Endodermal cell (in vitro differentiated cells): ENCODE measurements around the gene HPSE2. TPM values are rescaled to one million over a fixed set of nuclear protein-coding genes. Genes with fewer than 3 reads are reported as not detected.
A peak's percentile ranks its signal among the peaks of the same experiment; 100 is the strongest.

Experiments
- DNase-seq: peaks from one replicate; pipeline ENCODE4 v3.0.0-alpha.2; 2017
- H3K27ac ChIP-seq: 2 replicates; pipeline ENCODE4 v1.5.1; 2013; ENCODE audit warnings: mild to moderate bottlenecking, low read depth, low read length, moderate library complexity
- H3K27me3 ChIP-seq: 2 replicates; pipeline ENCODE4 v1.6.1; 2013; ENCODE audit warnings: mild to moderate bottlenecking, low read length, moderate library complexity; ENCODE audit not compliant: insufficient read depth, control insufficient read depth, poor library complexity, severe bottlenecking
- H3K36me3 ChIP-seq: 2 replicates; pipeline ENCODE4 v1.7.0; 2013; ENCODE audit warnings: mild to moderate bottlenecking, low read length, moderate library complexity; ENCODE audit not compliant: control insufficient read depth, insufficient read depth
- H3K4me1 ChIP-seq: one replicate; pipeline ENCODE4 v1.7.0; 2013; ENCODE audit warnings: low read length; ENCODE audit not compliant: control insufficient read depth, insufficient read depth
- H3K4me3 ChIP-seq: 2 replicates; pipeline ENCODE4 v1.5.1; 2013; ENCODE audit warnings: mild to moderate bottlenecking, low read length, moderate library complexity
- H3K9ac ChIP-seq: 2 replicates; pipeline ENCODE4 v1.6.1; 2013; ENCODE audit warnings: mild to moderate bottlenecking, low read length, moderate library complexity; ENCODE audit not compliant: poor library complexity, severe bottlenecking; ENCODE audit errors: extremely low read depth
- H3K9me3 ChIP-seq: 2 replicates; pipeline ENCODE4 v1.6.1; 2013; ENCODE audit warnings: mild to moderate bottlenecking, low read length, moderate library complexity; ENCODE audit not compliant: control insufficient read depth
- H3K27ac Mint-ChIP-seq: 2 replicates; pipeline ENCODE4 v1.8.0; 2020; ENCODE audit warnings: mixed read lengths
- H3K27me3 Mint-ChIP-seq: 2 replicates; pipeline ENCODE4 v1.8.0; 2021; ENCODE audit warnings: mild to moderate bottlenecking, mixed read lengths; ENCODE audit not compliant: insufficient read depth
- H3K36me3 Mint-ChIP-seq: 2 replicates; pipeline ENCODE4 v1.8.0; 2020; ENCODE audit warnings: low read depth, mixed read lengths
- H3K4me1 Mint-ChIP-seq: 2 replicates; pipeline ENCODE4 v1.8.0; 2020; ENCODE audit warnings: mixed read lengths
- H3K4me3 Mint-ChIP-seq: 2 replicates; pipeline ENCODE4 v1.8.0; 2020; ENCODE audit warnings: mild to moderate bottlenecking, moderate library complexity, mixed read lengths
- H3K9me3 Mint-ChIP-seq: 2 replicates; pipeline ENCODE4 v1.8.0; 2020; ENCODE audit warnings: mild to moderate bottlenecking, mixed read lengths
- WGBS, 2 experiments: methylation state at CpG; one replicate each; pipeline versions ENCODE4 v1.1.5 to v1.1.7; 2013; ENCODE audit warnings: missing lambda C conversion rate in 2 of 2, mixed read lengths in 1 of 2; ENCODE audit not compliant: insufficient coverage in 1 of 2, insufficient read length in 1 of 2; 5-methylcytosine and 5-hydroxymethylcytosine counted together
- total RNA-seq, 2 donors: library from RNA; stranded (reverse); fragmentation: NEBNext Ultra II Directional in 1 of 2; extraction: Animal tissue kit (Norgen Biotek cat#: 25700) in 1 of 2; gene quantifications; 2 replicates in 1 of 2; 3 replicates in 1 of 2; pipeline ENCODE4 v1.2.1, GENCODE V29; 2021
- TF ChIP-seq, protein P1 (sequence below): fragments of 200-600 bp; sonication (generic); conservative IDR thresholded peaks from 2 replicates; pipeline ENCODE4 v1.5.0; 2021; ENCODE audit warnings: antibody characterized with exemption, mild to moderate bottlenecking

HPSE2 gene
- total RNA-seq, 2 donors from 2014 or later: 0.07 to 0.11 TPM

DNA sequence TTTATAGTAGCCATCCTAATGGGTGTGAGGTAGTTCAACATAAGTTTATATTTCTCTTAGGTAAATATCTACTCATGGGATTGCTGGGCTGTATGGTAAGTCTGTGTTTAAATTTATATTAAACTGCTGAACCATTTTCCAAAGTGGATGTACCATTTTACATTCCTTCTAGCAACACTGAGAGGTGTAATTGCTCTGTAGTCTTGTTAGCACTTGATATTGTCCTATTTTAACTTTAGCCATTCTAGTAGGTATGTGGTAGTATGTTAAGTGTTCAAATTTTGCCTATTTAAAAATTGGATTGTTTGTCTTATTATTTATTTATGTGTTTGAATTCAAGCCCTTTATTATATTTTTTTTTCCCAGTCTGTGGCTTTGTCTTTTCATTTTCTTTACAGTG is 786.4 kb downstream of the HPSE2 start:
- DNase-seq: no peak
- Histone ChIP-seq H3K4me1 (no peaks in the 10 kb centered on the region), H3K27ac (no peak overlapping the region), H3K4me3 (no peak overlapping the region), H3K27me3 (no peaks in the 10 kb centered on the region), H3K36me3 (peaks cover 10% of the 10 kb centered on the region), H3K9me3 (no peaks in the 10 kb centered on the region), H3K9ac (no peak overlapping the region)
- Mint-ChIP-seq H3K27ac (no peak overlapping the region), H3K27me3 (peaks cover 6% of the 10 kb centered on the region), H3K4me3 (no peak overlapping the region), H3K4me1 (no peaks in the 10 kb centered on the region), H3K36me3 (peaks cover 9% of the 10 kb centered on the region), H3K9me3 (no peaks in the 10 kb centered on the region)
- TF ChIP-seq, protein P1, sequence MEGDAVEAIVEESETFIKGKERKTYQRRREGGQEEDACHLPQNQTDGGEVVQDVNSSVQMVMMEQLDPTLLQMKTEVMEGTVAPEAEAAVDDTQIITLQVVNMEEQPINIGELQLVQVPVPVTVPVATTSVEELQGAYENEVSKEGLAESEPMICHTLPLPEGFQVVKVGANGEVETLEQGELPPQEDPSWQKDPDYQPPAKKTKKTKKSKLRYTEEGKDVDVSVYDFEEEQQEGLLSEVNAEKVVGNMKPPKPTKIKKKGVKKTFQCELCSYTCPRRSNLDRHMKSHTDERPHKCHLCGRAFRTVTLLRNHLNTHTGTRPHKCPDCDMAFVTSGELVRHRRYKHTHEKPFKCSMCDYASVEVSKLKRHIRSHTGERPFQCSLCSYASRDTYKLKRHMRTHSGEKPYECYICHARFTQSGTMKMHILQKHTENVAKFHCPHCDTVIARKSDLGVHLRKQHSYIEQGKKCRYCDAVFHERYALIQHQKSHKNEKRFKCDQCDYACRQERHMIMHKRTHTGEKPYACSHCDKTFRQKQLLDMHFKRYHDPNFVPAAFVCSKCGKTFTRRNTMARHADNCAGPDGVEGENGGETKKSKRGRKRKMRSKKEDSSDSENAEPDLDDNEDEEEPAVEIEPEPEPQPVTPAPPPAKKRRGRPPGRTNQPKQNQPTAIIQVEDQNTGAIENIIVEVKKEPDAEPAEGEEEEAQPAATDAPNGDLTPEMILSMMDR: no peak

DNA sequence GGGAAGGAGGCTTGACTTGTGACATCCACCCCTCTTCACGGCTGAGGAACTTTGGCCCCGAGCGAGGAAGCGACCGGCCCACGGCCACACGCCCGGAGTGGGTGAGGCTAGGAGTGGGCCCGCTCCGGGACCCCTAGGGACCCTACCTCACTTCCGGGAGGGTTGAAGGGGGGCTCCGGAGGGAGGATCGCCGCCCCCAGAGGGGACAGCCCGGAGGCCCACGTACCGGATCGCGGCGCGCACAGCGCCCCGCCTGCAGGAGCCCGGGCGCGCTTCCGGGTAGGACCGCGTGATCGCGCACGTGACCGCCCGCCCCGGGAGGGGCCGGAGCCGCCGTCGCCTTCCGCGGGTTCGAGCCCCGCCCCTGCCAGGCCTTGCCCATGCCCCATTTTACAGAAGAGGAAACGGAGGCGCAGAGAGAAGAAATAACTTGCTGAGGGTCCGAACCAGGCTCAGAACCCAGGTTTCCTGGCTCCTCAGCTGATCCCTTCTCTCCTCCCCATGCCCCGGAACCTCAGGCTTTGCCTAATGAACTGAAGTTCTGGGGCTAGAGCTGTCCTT is 788.9 kb downstream of the HPSE2 start, which contains the start of gene HPS1:
Gene HPS1 (minus strand): TSS at position 275 of the 561 bp plus-strand sequence. CDS start 3,695 bp downstream, outside the sequence.
- DNase-seq: peak; percentile 86
- H3K4me3 Mint-ChIP-seq: peak within 1 kb of the TSS; percentile 83
- WGBS, 2 experiments: 0 to 3% methylated on average over 4 to 47 of the region's 47 CpGs
- Histone ChIP-seq H3K27me3 (no peaks in the 10 kb centered on the region), H3K9me3 (no peaks in the 10 kb centered on the region), H3K4me1 (no peaks in the 10 kb centered on the region), H3K36me3 (peaks cover 32% of the 10 kb centered on the region), H3K4me3 (peak within 1 kb of the TSS; percentile 78), H3K27ac (no peak within 1 kb of the TSS), H3K9ac (peak within 1 kb of the TSS; percentile 81)
- peaks cover 31% of the 10 kb centered on the region for H3K36me3 Mint-ChIP-seq
- H3K4me1 Mint-ChIP-seq: no peaks in the 10 kb centered on the region
- peaks cover 6% of the 10 kb centered on the region for H3K27me3 Mint-ChIP-seq
- TF ChIP-seq, protein P1: no peak
- peak within 1 kb of the TSS; percentile 87 for H3K27ac Mint-ChIP-seq
- no peaks in the 10 kb centered on the region for H3K9me3 Mint-ChIP-seq

DNA sequence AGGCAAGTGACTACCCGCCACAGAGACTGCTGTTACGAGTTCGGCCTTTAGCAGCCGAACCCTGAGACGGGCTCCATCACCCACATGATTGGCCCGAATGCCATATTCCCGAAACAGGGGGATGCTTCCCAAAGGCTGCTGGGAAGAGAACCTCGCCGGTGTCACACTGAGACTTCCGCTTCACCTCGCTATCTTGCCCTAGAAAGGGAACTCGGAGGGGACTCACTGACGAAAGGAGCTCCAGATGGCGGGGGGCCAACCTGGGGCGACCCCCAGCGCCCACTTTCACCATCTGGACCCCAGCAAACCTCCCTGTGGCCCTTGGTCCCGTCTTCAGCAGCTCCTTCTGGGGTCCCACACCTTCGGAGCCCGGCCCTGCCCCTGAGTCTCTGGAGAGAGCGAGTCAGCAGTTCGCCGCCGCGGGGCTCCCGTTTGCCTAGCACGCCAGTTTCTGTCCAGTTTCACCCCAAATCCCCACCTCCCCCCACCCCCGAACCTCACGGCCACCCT is 789.4 kb downstream of the HPSE2 start:
- Histone ChIP-seq H3K27ac (no peak overlapping the region), H3K4me3 (peak overlapping the region; percentile 78), H3K9ac (peak overlapping the region; percentile 81), H3K27me3 (no peaks in the 10 kb centered on the region), H3K4me1 (no peaks in the 10 kb centered on the region), H3K36me3 (peaks cover 37% of the 10 kb centered on the region), H3K9me3 (no peaks in the 10 kb centered on the region)
- peaks cover 6% of the 10 kb centered on the region for H3K27me3 Mint-ChIP-seq
- peak overlapping the region; percentile 83 for H3K4me3 Mint-ChIP-seq
- TF ChIP-seq, protein P1: no peak
- peak overlapping the region; percentile 87 for H3K27ac Mint-ChIP-seq
- 19 to 56% methylated on average over 11 to 28 of the region's 28 CpGs for WGBS, 2 experiments
- no peaks in the 10 kb centered on the region for H3K4me1 Mint-ChIP-seq
- peak; percentile 80 for DNase-seq
- H3K9me3 Mint-ChIP-seq: no peaks in the 10 kb centered on the region
- peaks cover 37% of the 10 kb centered on the region for H3K36me3 Mint-ChIP-seq
